WI38 (cell line): ENCODE data around the gene AHCYL1.

Source experiments
- H3K4me3 ChIP-seq: 2 replicates; pipeline ENCODE4 v1.5.1; 2011; ENCODE audit warnings: low read depth, mild to moderate bottlenecking, control low read depth, low read length
- CTCF ChIP-seq: IDR thresholded peaks from 2 replicates; pipeline ENCODE4 v1.5.1; 2012; ENCODE audit warnings: low read depth, mild to moderate bottlenecking, control low read depth, low read length

AHCYL1 gene

GRCh38 chr1:110061341-110061740 is 76.8 kb downstream of the AHCYL1 start:
- TF ChIP-seq CTCF = no peak
- no peak overlapping the region for H3K4me3 ChIP-seq

- H3K4me3 ChIP-seq = no peak overlapping the region
- no peak for TF ChIP-seq CTCF
Observed at GRCh38 chr1:110062612-110063011, 78.0 kb downstream of the AHCYL1 start.

GRCh38 chr1:110063781-110064180 is 79.2 kb downstream of the AHCYL1 start:
- TF ChIP-seq CTCF = no peak
- H3K4me3 ChIP-seq = no peak overlapping the region

- no peak for TF ChIP-seq CTCF
- no peak overlapping the region for H3K4me3 ChIP-seq
Observed at GRCh38 chr1:110064576-110065337, 80.2 kb downstream of the AHCYL1 start.

- no peak overlapping the region for H3K4me3 ChIP-seq
- no peak for TF ChIP-seq CTCF
Observed at GRCh38 chr1:110065841-110066240, 81.3 kb downstream of the AHCYL1 start.

- H3K4me3 ChIP-seq = no peak overlapping the region
- no peak for TF ChIP-seq CTCF
Observed at GRCh38 chr1:110067479-110067892, 82.9 kb downstream of the AHCYL1 start.

GRCh38 chr1:110067893-110068645 is 83.5 kb downstream of the AHCYL1 start:
- no peak overlapping the region for H3K4me3 ChIP-seq
- TF ChIP-seq CTCF = no peak
